GM12892 (cell line): Measurements from ENCODE around the gene DOP1A.

ENCODE experiments used
- DNase-seq: peaks from one replicate; pipeline ENCODE4 v3.0.0; 2011; ENCODE audit not compliant: insufficient read length
- FAIRE-seq: peaks from 2 replicates; lab custom pipeline; 2011; peaks lifted over from hg19 to GRCh38; lab: Jason Lieb, UNC
- POLR2A ChIP-seq: IDR thresholded peaks from 2 replicates; pipeline ENCODE4 v1.6.1; 2011; ENCODE audit warnings: low read depth, low read length, control low read depth
- POLR2AphosphoS5 ChIP-seq: IDR thresholded peaks from 2 replicates; pipeline ENCODE4 v1.6.1; 2011; ENCODE audit warnings: low read depth, low read length, control low read depth
- TAF1 ChIP-seq: IDR thresholded peaks from 2 replicates; pipeline ENCODE4 v1.6.1; 2011; ENCODE audit warnings: low read depth, mild to moderate bottlenecking, control low read depth, low read length, borderline replicate concordance

Gene DOP1A

GRCh38 chr6:83096791-83097190, 29.3 kb downstream of the DOP1A start:
- FAIRE-seq, result no peak
- no peak for TF ChIP-seq POLR2AphosphoS5
- no peak for TF ChIP-seq TAF1
- no peak for TF ChIP-seq POLR2A
- DNase-seq, result no peak

GRCh38 chr6:83097204-83097603, 29.7 kb downstream of the DOP1A start:
- DNase-seq (no peak), FAIRE-seq (no peak)
- TF ChIP-seq POLR2A (no peak), TAF1 (no peak), POLR2AphosphoS5 (no peak)

GRCh38 chr6:83097675-83098074, 30.2 kb downstream of the DOP1A start:
- TF ChIP-seq TAF1 (no peak), POLR2AphosphoS5 (no peak), POLR2A (no peak)
- no peak for FAIRE-seq
- no peak for DNase-seq

GRCh38 chr6:83098589-83098988, 31.1 kb downstream of the DOP1A start:
- DNase-seq, result no peak
- no peak for FAIRE-seq
- TF ChIP-seq POLR2AphosphoS5 (no peak), TAF1 (no peak), POLR2A (no peak)

GRCh38 chr6:83108378-83108777, 40.9 kb downstream of the DOP1A start:
- FAIRE-seq, result no peak
- no peak for DNase-seq
- no peak for TF ChIP-seq POLR2AphosphoS5
- no peak for TF ChIP-seq TAF1
- no peak for TF ChIP-seq POLR2A

- FAIRE-seq (no peak), DNase-seq (no peak)
- TF ChIP-seq POLR2AphosphoS5, result no peak
- TF ChIP-seq TAF1, result no peak
- TF ChIP-seq POLR2A, result no peak
These were observed 45.8 kb downstream of the DOP1A start for GRCh38 chr6:83113258-83113657.

- DNase-seq, result no peak
- no peak for FAIRE-seq
These were observed 46.7 kb downstream of the DOP1A start for GRCh38 chr6:83114164-83114563.

GRCh38 chr6:83117802-83118201, 50.3 kb downstream of the DOP1A start:
- no peak for DNase-seq
- TF ChIP-seq POLR2A (no peak), TAF1 (no peak), POLR2AphosphoS5 (no peak)
- no peak for FAIRE-seq

More at GRCh38 chr6:83114164-83114563, 46.7 kb downstream of the DOP1A start:
- TF ChIP-seq POLR2A (no peak), TAF1 (no peak)

GRCh38 chr6:83119742-83120300, 52.4 kb downstream of the DOP1A start:
- FAIRE-seq (no peak), DNase-seq (no peak)
- no peak for TF ChIP-seq TAF1
- TF ChIP-seq POLR2A, result no peak
- no peak for TF ChIP-seq POLR2AphosphoS5

- no peak for TF ChIP-seq POLR2A
- no peak for TF ChIP-seq TAF1
- TF ChIP-seq POLR2AphosphoS5, result no peak
- no peak for DNase-seq
- no peak for FAIRE-seq
These were observed 57.1 kb downstream of the DOP1A start for GRCh38 chr6:83124553-83124952.

GRCh38 chr6:83125425-83125824, 58.0 kb downstream of the DOP1A start:
- no peak for DNase-seq
- FAIRE-seq, result no peak
- TF ChIP-seq POLR2AphosphoS5 (no peak), POLR2A (no peak), TAF1 (no peak)

- DNase-seq (no peak), FAIRE-seq (no peak)
- no peak for TF ChIP-seq POLR2AphosphoS5
- TF ChIP-seq TAF1, result no peak
- TF ChIP-seq POLR2A, result no peak
These were observed 58.8 kb downstream of the DOP1A start for GRCh38 chr6:83126223-83126622.
